ENCODE results near the gene UGP2.

- TF ChIP-seq CTCF (IDR thresholded peaks at IDR 0.05), result no peak
- TF ChIP-seq POLR2AphosphoS5 (IDR thresholded peaks at IDR 0.05), result no peak
- TF ChIP-seq POLR2A (IDR thresholded peaks at IDR 0.05), result no peak
- TF ChIP-seq EP300 (IDR thresholded peaks at IDR 0.05), result no peak
Observed at GRCh38 chr2:63878486-63878885, 36.8 kb downstream of the UGP2 start.

All from upper lobe of left lung (tissue), 4 donors.